GM12878 (cell line): ENCODE results near the gene ANKRD34A. TPM values are rescaled to one million over a fixed set of nuclear protein-coding genes. Genes with fewer than 3 reads are reported as not detected.

Experiments
- BCL11A ChIP-seq: IDR thresholded peaks from 2 replicates; pipeline ENCODE4 v1.6.1; 2011; ENCODE audit warnings: low read depth, low read length
- BHLHE40 ChIP-seq, 2 experiments: fragments of 450-650 bp in 1 of 2; IDR thresholded peaks; 2 replicates each; pipeline ENCODE4 v1.6.1; 2011 to 2017; ENCODE audit warnings: low read depth in 2 of 2, borderline replicate concordance in 1 of 2, improper control_type of control experiment in 1 of 2, low read length in 1 of 2, mild to moderate bottlenecking in 1 of 2
- CREM ChIP-seq: IDR thresholded peaks from 2 replicates; pipeline ENCODE4 v1.6.1; 2014; ENCODE audit warnings: antibody characterized with exemption, low read depth
- E2F8 ChIP-seq: fragments of 450-650 bp; IDR thresholded peaks from 2 replicates; pipeline ENCODE4 v1.6.1; 2018; ENCODE audit warnings: mild to moderate bottlenecking, low read depth, moderate library complexity; ENCODE audit not compliant: partially characterized antibody
- EED ChIP-seq: sonication (generic); IDR thresholded peaks from 2 replicates; pipeline ENCODE4 v1.6.1; 2016; ENCODE audit warnings: antibody characterized with exemption, low read depth
- ESRRA ChIP-seq: IDR thresholded peaks from 2 replicates; pipeline ENCODE4 v1.6.1; 2012; ENCODE audit warnings: mild to moderate bottlenecking, low read length, improper control_type of control experiment
- GABPA ChIP-seq: IDR thresholded peaks from 2 replicates; pipeline ENCODE4 v1.6.1; 2014; ENCODE audit warnings: antibody characterized with exemption, low read depth, mild to moderate bottlenecking, inconsistent platforms
- GATAD2B ChIP-seq: fragments of 450-650 bp; conservative IDR thresholded peaks from 2 replicates; pipeline ENCODE4 v1.6.1; 2017; ENCODE audit warnings: low read depth, mild to moderate bottlenecking, moderate library complexity
- HDAC2 ChIP-seq: fragments of 200-600 bp; sonication (generic); IDR thresholded peaks from 2 replicates; pipeline ENCODE4 v1.6.1; 2017
- IKZF1 ChIP-seq: fragments of 450-650 bp; conservative IDR thresholded peaks from 2 replicates; pipeline ENCODE4 v1.6.1; 2017; ENCODE audit warnings: antibody characterized with exemption, mild to moderate bottlenecking
- IKZF2 ChIP-seq, 2 experiments: fragments of 450-650 bp; IDR thresholded peaks; 2 replicates each; pipeline ENCODE4 v1.6.1; 2017; ENCODE audit warnings: mild to moderate bottlenecking in 2 of 2, moderate library complexity in 2 of 2
- KDM1A ChIP-seq: fragments of 200-600 bp; sonication (generic); IDR thresholded peaks from 2 replicates; pipeline ENCODE4 v1.6.1; 2016; ENCODE audit warnings: borderline replicate concordance
- KLF5 ChIP-seq: fragments of 450-650 bp; IDR thresholded peaks from 2 replicates; pipeline ENCODE4 v1.6.1; 2014; ENCODE audit warnings: mild to moderate bottlenecking; ENCODE audit not compliant: partially characterized antibody
- NFYA ChIP-seq: IDR thresholded peaks from 2 replicates; pipeline ENCODE4 v1.6.1; 2011; ENCODE audit warnings: low read depth, mild to moderate bottlenecking, low read length, improper control_type of control experiment, borderline replicate concordance
- NFYB ChIP-seq: IDR thresholded peaks from 2 replicates; pipeline ENCODE4 v1.6.1; 2011; ENCODE audit warnings: low read depth, mild to moderate bottlenecking, low read length, improper control_type of control experiment, moderate library complexity; ENCODE audit not compliant: insufficient read depth
- NR2C1 ChIP-seq: fragments of 450-650 bp; IDR thresholded peaks from 2 replicates; pipeline ENCODE4 v1.6.1; 2017; ENCODE audit warnings: antibody characterized with exemption, mild to moderate bottlenecking, moderate library complexity
- NR2C2 ChIP-seq: IDR thresholded peaks from 2 replicates; pipeline ENCODE4 v1.6.1; 2011; ENCODE audit warnings: borderline replicate concordance, low read depth; ENCODE audit not compliant: control insufficient read depth, insufficient read length
- RCOR1 ChIP-seq: conservative IDR thresholded peaks from 2 replicates; pipeline ENCODE4 v1.6.1; 2012; ENCODE audit warnings: low read depth, low read length, improper control_type of control experiment
- TARDBP ChIP-seq: IDR thresholded peaks from 2 replicates; pipeline ENCODE4 v1.6.1; 2016; ENCODE audit warnings: borderline replicate concordance
- ZBTB11 ChIP-seq: fragments of 450-650 bp; formaldehyde crosslinking; IDR thresholded peaks from 2 replicates; pipeline ENCODE4 v1.5.0; 2022; ENCODE audit warnings: mild to moderate bottlenecking, missing genetic modification characterization
- ZNF622 ChIP-seq: fragments of 450-650 bp; IDR thresholded peaks from 2 replicates; pipeline ENCODE4 v1.6.1; 2017; ENCODE audit warnings: mild to moderate bottlenecking, inconsistent platforms
- polyA plus RNA-seq, 11 experiments: library from polyadenylated mRNA; depleted of rRNA in 4 of 11; unstranded in 6 of 11; stranded (reverse) in 5 of 11; fragments of >200 nt; fragmentation: Nextera tagmentation in 4 of 11; fragmentation: Illumina TruSeq in 1 of 11; extraction: Ambion mirVana in 4 of 11; extraction: Trizol in 1 of 11; gene quantifications; 1 replicate in 1 of 11; 2 replicates in 10 of 11; pipeline versions ENCODE4 v1.2.1 to v1.2.3, GENCODE V29; 2011 to 2016; ENCODE audit warnings: inconsistent platforms in 2 of 11, missing spikeins in 2 of 11, low read depth in 1 of 11
- total RNA-seq, 4 experiments: library from RNA; depleted of rRNA in 3 of 4; stranded (reverse); fragments of >200 nt in 3 of 4; fragmentation: Illumina TruSeq in 1 of 4; extraction: Trizol in 1 of 4; gene quantifications; 2 replicates each; pipeline versions ENCODE4 v1.2.1 to v1.2.3, GENCODE V29; 2013 to 2021
- TF ChIP-seq, protein P1 (sequence below): fragments of 450-650 bp; IDR thresholded peaks from 2 replicates; pipeline ENCODE4 v1.6.1; 2017; ENCODE audit warnings: mild to moderate bottlenecking, moderate library complexity

ANKRD34A gene
- total and polyA plus RNA-seq, 10 of the 15 experiments (the other 5 are each of a cell fraction or from before 2014, with no cell fraction given) = 0.40 to 3.5 (median 1.6) TPM

- peak; percentile 93 for TF ChIP-seq IKZF1
- TF ChIP-seq TARDBP = no peak
- TF ChIP-seq BCL11A = no peak
- TF ChIP-seq E2F8 = no peak
- no peak for TF ChIP-seq NFYA
- no peak for TF ChIP-seq KDM1A
- TF ChIP-seq NFYB = peak; percentile 95
- peak; percentile 93 for TF ChIP-seq EED
- no peak for TF ChIP-seq ZNF622
- TF ChIP-seq BHLHE40 (IDR thresholded peaks at IDR 0.05; ENCODE audit: borderline replicate concordance in 1 of 2, low read depth in 2 of 2, low read length in 1 of 2) = peak; percentile 98 to 99
- TF ChIP-seq CREM = 0 out of 2 replicates have a peak, but pooled peaks have one; percentile 28
- TF ChIP-seq, protein P1, sequence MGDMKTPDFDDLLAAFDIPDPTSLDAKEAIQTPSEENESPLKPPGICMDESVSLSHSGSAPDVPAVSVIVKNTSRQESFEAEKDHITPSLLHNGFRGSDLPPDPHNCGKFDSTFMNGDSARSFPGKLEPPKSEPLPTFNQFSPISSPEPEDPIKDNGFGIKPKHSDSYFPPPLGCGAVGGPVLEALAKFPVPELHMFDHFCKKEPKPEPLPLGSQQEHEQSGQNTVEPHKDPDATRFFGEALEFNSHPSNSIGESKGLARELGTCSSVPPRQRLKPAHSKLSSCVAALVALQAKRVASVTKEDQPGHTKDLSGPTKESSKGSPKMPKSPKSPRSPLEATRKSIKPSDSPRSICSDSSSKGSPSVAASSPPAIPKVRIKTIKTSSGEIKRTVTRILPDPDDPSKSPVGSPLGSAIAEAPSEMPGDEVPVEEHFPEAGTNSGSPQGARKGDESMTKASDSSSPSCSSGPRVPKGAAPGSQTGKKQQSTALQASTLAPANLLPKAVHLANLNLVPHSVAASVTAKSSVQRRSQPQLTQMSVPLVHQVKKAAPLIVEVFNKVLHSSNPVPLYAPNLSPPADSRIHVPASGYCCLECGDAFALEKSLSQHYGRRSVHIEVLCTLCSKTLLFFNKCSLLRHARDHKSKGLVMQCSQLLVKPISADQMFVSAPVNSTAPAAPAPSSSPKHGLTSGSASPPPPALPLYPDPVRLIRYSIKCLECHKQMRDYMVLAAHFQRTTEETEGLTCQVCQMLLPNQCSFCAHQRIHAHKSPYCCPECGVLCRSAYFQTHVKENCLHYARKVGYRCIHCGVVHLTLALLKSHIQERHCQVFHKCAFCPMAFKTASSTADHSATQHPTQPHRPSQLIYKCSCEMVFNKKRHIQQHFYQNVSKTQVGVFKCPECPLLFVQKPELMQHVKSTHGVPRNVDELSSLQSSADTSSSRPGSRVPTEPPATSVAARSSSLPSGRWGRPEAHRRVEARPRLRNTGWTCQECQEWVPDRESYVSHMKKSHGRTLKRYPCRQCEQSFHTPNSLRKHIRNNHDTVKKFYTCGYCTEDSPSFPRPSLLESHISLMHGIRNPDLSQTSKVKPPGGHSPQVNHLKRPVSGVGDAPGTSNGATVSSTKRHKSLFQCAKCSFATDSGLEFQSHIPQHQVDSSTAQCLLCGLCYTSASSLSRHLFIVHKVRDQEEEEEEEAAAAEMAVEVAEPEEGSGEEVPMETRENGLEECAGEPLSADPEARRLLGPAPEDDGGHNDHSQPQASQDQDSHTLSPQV = peak; percentile 100
- TF ChIP-seq NR2C2 = no peak
- no peak for TF ChIP-seq GABPA
- TF ChIP-seq IKZF2 (IDR thresholded peaks at IDR 0.05) = peak; percentile 91
- TF ChIP-seq GATAD2B = peak; percentile 98
- TF ChIP-seq NR2C1 = no peak
- TF ChIP-seq ZBTB11 (CRISPR knock-in tag) = no peak
- no peak for TF ChIP-seq RCOR1
- TF ChIP-seq ESRRA = 0 out of 2 replicates have a peak, but pooled peaks have one; percentile 32
- TF ChIP-seq KLF5 = peak; percentile 93
- TF ChIP-seq HDAC2 = no peak
These were observed 32.1 kb upstream of the ANKRD34A start, which contains the start of gene TXNIP (continued) for GRCh38 chr1:145996433-145997015.
